KOPT-K1 (cell line): ENCODE data around the gene CMTM7.
A peak's percentile ranks its signal among the peaks of the same experiment; 100 is the strongest.

Experiments
- H3K27ac ChIP-seq: fragments of 200-600 bp; sonication (generic); 2 replicates; pipeline ENCODE4 v1.5.1; 2016; ENCODE audit warnings: antibody characterized with exemption, mild to moderate bottlenecking, low read depth, low read length; ENCODE audit not compliant: poor library complexity, severe bottlenecking
- H3K36me3 ChIP-seq: fragments of 200-600 bp; sonication (generic); 2 replicates; pipeline ENCODE4 v1.5.1; 2017; ENCODE audit warnings: antibody characterized with exemption, mild to moderate bottlenecking, low read length, moderate library complexity; ENCODE audit not compliant: insufficient read depth
- H3K9me3 ChIP-seq: fragments of 200-600 bp; sonication (generic); 2 replicates; pipeline ENCODE4 v1.5.1; 2017; ENCODE audit warnings: antibody characterized with exemption, low read length, mild to moderate bottlenecking; ENCODE audit not compliant: insufficient read depth, poor library complexity, severe bottlenecking

The CMTM7 gene

GRCh38 chr3:32420126-32421038 lies 28.7 kb downstream of the CMTM7 start:
- H3K36me3 ChIP-seq = no peaks in the 10 kb centered on the region
- H3K9me3 ChIP-seq = no peaks in the 10 kb centered on the region
- H3K27ac ChIP-seq = no peak overlapping the region

GRCh38 chr3:32421185-32421584 lies 29.5 kb downstream of the CMTM7 start:
- Histone ChIP-seq H3K27ac (no peak overlapping the region), H3K9me3 (no peaks in the 10 kb centered on the region), H3K36me3 (no peaks in the 10 kb centered on the region)

GRCh38 chr3:32421991-32422859 lies 30.6 kb downstream of the CMTM7 start:
- Histone ChIP-seq H3K36me3 (no peaks in the 10 kb centered on the region), H3K27ac (no peak overlapping the region), H3K9me3 (no peaks in the 10 kb centered on the region)

GRCh38 chr3:32422943-32423342 lies 31.3 kb downstream of the CMTM7 start:
- no peaks in the 10 kb centered on the region for H3K36me3 ChIP-seq
- no peaks in the 10 kb centered on the region for H3K9me3 ChIP-seq
- no peak overlapping the region for H3K27ac ChIP-seq

GRCh38 chr3:32423534-32423933 lies 31.9 kb downstream of the CMTM7 start:
- Histone ChIP-seq H3K36me3 (no peaks in the 10 kb centered on the region), H3K9me3 (no peaks in the 10 kb centered on the region), H3K27ac (no peak overlapping the region)

GRCh38 chr3:32423956-32424557 lies 32.4 kb downstream of the CMTM7 start:
- Histone ChIP-seq H3K27ac (peak overlapping the region; percentile 46), H3K36me3 (no peaks in the 10 kb centered on the region), H3K9me3 (no peaks in the 10 kb centered on the region)

GRCh38 chr3:32424581-32425250 lies 33.1 kb downstream of the CMTM7 start:
- Histone ChIP-seq H3K9me3 (no peaks in the 10 kb centered on the region), H3K36me3 (no peaks in the 10 kb centered on the region), H3K27ac (peak overlapping the region; percentile 46)

GRCh38 chr3:32428092-32429068 lies 36.7 kb downstream of the CMTM7 start:
- Histone ChIP-seq H3K27ac (peak overlapping the region; percentile 48), H3K36me3 (no peaks in the 10 kb centered on the region), H3K9me3 (no peaks in the 10 kb centered on the region)

- Histone ChIP-seq H3K9me3 (no peaks in the 10 kb centered on the region), H3K27ac (no peak overlapping the region), H3K36me3 (no peaks in the 10 kb centered on the region)
These were observed 39.2 kb downstream of the CMTM7 start for GRCh38 chr3:32430900-32431299.

GRCh38 chr3:32431481-32431880 lies 39.8 kb downstream of the CMTM7 start:
- Histone ChIP-seq H3K36me3 (no peaks in the 10 kb centered on the region), H3K27ac (no peak overlapping the region), H3K9me3 (no peaks in the 10 kb centered on the region)

- Histone ChIP-seq H3K36me3 (no peaks in the 10 kb centered on the region), H3K27ac (peak overlapping the region; percentile 43)
These were observed 40.5 kb downstream of the CMTM7 start for GRCh38 chr3:32432045-32432710.

GRCh38 chr3:32432711-32433530 lies 41.3 kb downstream of the CMTM7 start:
- Histone ChIP-seq H3K36me3 (no peaks in the 10 kb centered on the region), H3K27ac (peak overlapping the region; percentile 43), H3K9me3 (no peaks in the 10 kb centered on the region)

More at GRCh38 chr3:32432045-32432710, 40.5 kb downstream of the CMTM7 start:
- H3K9me3 ChIP-seq = no peaks in the 10 kb centered on the region

GRCh38 chr3:32434206-32434605 lies 42.6 kb downstream of the CMTM7 start:
- Histone ChIP-seq H3K27ac (no peak overlapping the region), H3K36me3 (no peaks in the 10 kb centered on the region), H3K9me3 (no peaks in the 10 kb centered on the region)
